ENCODE results near the gene FOXC1.

DNA sequence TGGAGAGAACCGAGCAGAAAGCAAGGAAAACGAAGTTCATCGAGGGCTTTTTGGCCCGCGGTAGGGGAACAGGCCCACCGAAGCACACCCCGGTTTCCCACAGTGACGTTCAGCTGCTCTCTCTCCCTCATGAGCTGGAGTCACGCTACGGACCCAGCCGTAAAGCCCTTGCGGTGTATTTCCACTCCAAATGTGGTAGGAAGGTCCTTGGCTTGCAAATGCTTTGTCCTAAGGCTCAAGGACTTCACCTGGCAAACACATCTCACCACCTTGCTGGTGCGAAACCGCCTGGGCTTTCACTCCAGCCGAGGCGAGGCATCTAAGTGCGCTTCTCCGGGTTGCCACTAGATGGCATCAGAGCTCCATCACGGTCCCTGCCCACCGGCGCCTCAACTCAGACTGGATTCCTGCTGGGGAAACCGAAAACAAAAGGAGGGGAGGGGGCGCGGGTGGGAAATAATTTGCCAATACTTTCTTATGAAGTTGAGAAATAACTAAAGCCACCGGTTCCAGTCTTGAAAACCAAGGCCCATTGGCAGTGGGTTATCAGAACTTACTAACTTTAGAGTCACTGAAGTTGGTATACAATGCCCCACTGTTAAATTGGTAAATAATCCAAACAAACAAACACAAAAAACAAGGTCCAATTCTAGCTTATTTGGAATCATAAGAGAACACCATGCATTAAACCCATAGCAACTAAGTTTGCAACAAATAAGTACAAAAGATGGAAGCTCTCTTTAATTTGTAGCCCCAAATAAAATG lies 13.4 kb upstream of the FOXC1 start:
- TF ChIP-seq ZNF217 (CRISPR knock-in tag; IDR thresholded peaks at IDR 0.05) (no peak), ZZZ3 (IDR thresholded peaks at IDR 0.05) (no peak), ZNF764 (CRISPR knock-in tag; IDR thresholded peaks at IDR 0.05; ENCODE audit: low read depth) (no peak), MYC (IDR thresholded peaks at IDR 0.05; ENCODE audit: low read depth, low read length) (no peak), MYC (CRISPR knock-in tag; IDR thresholded peaks at IDR 0.05; ENCODE audit: borderline replicate concordance, low read depth) (no peak), KLF13 (tag; IDR thresholded peaks at IDR 0.05; ENCODE audit: borderline replicate concordance, low read depth) (no peak), REST (IDR thresholded peaks at IDR 0.05; ENCODE audit: borderline replicate concordance) (peak; percentile 63; the same call in 1 of the 2 replicates), REST (CRISPR knock-in tag; IDR thresholded peaks at IDR 0.05; ENCODE audit: low read depth) (no peak), FOXA1 (IDR thresholded peaks at IDR 0.05; ENCODE audit: borderline replicate concordance) (no peak), EP300 (IDR thresholded peaks at IDR 0.05; ENCODE audit: low read length) (no peak), XRCC5 (IDR thresholded peaks at IDR 0.05; ENCODE audit: low read depth, low read length) (no peak), DNMT1 (IDR thresholded peaks at IDR 0.05) (no peak)
- TF ChIP-seq, protein P1, sequence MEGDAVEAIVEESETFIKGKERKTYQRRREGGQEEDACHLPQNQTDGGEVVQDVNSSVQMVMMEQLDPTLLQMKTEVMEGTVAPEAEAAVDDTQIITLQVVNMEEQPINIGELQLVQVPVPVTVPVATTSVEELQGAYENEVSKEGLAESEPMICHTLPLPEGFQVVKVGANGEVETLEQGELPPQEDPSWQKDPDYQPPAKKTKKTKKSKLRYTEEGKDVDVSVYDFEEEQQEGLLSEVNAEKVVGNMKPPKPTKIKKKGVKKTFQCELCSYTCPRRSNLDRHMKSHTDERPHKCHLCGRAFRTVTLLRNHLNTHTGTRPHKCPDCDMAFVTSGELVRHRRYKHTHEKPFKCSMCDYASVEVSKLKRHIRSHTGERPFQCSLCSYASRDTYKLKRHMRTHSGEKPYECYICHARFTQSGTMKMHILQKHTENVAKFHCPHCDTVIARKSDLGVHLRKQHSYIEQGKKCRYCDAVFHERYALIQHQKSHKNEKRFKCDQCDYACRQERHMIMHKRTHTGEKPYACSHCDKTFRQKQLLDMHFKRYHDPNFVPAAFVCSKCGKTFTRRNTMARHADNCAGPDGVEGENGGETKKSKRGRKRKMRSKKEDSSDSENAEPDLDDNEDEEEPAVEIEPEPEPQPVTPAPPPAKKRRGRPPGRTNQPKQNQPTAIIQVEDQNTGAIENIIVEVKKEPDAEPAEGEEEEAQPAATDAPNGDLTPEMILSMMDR (IDR thresholded peaks at IDR 0.05 in 2 of 3, conservative IDR thresholded peaks at IDR 0.05 in 1 of 3; ENCODE audit: insufficient read depth in 2 of 3, low read depth in 1 of 3, low read length in 3 of 3), result peak; percentile 86 to 97 (median 91)

Data from K562 (cell line).